ENCODE results near the gene FNDC10.
"Not testable (repeated sequence)": the region's sequence is repeated elsewhere in the genome, so short reads cannot be mapped to it uniquely, and the experiment has no call there.

FNDC10 gene

DNA sequence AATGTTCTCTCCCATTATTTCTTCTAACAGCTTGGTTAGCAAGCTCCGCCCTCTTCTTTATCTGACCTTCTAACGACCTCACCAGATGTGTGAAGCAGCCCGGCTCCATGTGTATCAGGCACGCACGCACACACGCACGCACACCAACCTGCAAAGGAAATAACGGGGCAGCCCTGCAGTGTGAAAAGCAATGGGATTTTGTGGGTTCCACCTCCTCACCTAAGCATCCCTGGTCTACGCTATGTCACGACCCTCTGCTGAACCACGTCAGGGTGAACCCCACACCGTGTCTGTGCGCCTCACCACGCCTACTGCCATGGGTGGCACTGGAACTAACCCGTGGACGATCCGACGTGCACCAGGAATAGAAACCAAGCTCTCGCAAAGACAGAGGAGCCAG is 35.7 kb downstream of the FNDC10 start:
- no peak overlapping the region for H3K27ac ChIP-seq (ENCODE audit: low read length)
- H3K9ac ChIP-seq (ENCODE audit: low read depth, low read length) = no peak overlapping the region
- peaks cover 63% of the 10 kb centered on the region for H3K36me3 ChIP-seq (ENCODE audit: insufficient read depth, low read depth, low read length)
- no peaks in the 10 kb centered on the region for H3K9me3 ChIP-seq (ENCODE audit: insufficient read depth, low read depth, low read length)
- no peaks in the 10 kb centered on the region for H3K27me3 ChIP-seq (ENCODE audit: insufficient read depth, low read length)
- no peaks in the 10 kb centered on the region for H3K4me1 ChIP-seq (ENCODE audit: insufficient read depth, low read length)
- no peak overlapping the region for H3K4me3 ChIP-seq (ENCODE audit: low read length)

DNA sequence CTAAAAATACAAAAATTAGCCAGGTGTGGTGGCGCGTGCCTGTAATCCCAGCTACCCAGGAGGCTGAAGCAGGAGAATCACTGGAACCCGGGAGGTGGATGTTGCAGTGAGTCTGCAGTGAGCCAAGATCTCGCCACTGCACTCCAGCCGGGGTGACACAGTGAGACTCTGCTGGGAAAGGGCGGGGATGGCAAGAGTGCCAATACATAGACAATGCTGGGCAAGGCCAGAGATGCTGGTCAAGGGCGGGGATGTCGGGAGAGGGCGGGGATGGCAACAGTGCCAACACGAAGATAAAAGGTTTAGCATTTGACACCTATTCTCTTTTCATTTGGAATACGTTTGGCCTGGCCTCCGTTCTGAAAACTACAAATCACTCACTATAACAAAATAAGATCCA is 36.2 kb downstream of the FNDC10 start:
- Histone ChIP-seq H3K4me3 (ENCODE audit: low read length) (no peak overlapping the region), H3K36me3 (ENCODE audit: insufficient read depth, low read depth, low read length) (peaks cover 65% of the 10 kb centered on the region), H3K9ac (ENCODE audit: low read depth, low read length) (no peak overlapping the region), H3K27me3 (ENCODE audit: insufficient read depth, low read length) (no peaks in the 10 kb centered on the region), H3K9me3 (ENCODE audit: insufficient read depth, low read depth, low read length) (no peaks in the 10 kb centered on the region), H3K27ac (ENCODE audit: low read length) (no peak overlapping the region), H3K4me1 (ENCODE audit: insufficient read depth, low read length) (no peaks in the 10 kb centered on the region)

DNA sequence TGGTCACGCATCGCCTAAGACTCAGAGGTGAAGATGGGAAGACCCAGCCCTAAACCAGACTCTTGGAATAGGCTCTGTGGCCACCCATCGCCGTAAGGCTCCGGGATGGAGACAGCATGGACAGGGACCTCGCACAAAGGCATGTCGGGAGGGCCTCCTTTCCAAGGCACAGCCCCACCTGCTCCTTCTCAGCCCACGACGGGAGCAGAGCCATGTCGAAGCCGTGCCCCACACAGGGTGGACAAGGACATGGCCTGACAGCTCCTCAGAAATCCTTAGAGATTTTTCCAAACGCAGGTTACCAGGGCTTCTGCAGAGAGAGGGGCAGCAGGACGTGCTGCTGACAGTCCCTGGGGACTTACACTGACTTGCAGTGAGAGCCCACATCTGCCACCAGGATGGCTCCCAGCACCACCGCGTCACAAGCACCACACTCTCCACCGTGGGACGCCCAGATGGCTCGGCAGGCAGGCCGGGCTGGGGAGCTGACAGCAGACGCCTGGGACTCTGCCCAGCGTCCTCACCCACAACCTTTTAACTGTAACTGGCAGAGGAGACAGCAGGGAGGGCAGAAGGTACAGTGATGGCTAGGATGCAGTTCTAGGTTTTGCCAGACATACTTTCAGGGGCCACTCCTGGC is 37.3 kb downstream of the FNDC10 start:
- Histone ChIP-seq H3K27me3 (ENCODE audit: insufficient read depth, low read length) (no peaks in the 10 kb centered on the region), H3K4me1 (ENCODE audit: insufficient read depth, low read length) (no peaks in the 10 kb centered on the region), H3K9me3 (ENCODE audit: insufficient read depth, low read depth, low read length) (no peaks in the 10 kb centered on the region), H3K9ac (ENCODE audit: low read depth, low read length) (no peak overlapping the region), H3K4me3 (ENCODE audit: low read length) (no peak overlapping the region), H3K36me3 (ENCODE audit: insufficient read depth, low read depth, low read length) (peaks cover 69% of the 10 kb centered on the region), H3K27ac (ENCODE audit: low read length) (no peak overlapping the region)

DNA sequence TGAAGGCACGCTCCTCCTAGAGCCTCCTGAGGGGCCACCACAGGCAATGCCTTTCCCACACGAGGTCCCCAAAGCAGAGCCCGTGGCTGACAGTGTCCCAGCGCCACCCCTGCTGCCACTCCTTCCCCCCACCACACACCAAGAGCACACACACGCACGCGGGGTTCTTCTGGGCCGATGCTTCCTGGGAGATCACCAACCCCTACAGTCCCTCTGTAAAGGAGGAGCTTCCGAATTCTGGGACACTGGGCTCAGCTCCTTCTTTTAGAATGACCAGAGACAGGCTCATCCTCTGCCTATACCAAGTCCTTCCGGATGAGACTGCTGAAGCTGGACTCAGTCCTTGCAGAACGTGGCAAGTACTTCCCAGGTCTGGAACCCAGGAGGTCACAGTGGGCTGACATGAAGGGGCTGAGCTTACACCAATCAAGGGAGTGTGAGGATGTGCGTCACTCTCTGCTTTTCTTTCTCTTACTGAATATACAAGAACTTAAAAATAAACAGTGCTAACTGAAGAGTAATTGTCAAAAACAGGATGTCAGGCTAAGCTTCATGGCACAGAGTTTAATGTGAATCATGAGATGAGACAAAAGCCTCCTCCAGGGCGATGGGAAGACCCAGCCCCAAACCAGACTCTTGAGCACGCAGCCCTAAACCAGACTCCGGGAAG is 38.0 kb downstream of the FNDC10 start:
- Histone ChIP-seq H3K36me3 (ENCODE audit: insufficient read depth, low read depth, low read length) (peaks cover 69% of the 10 kb centered on the region), H3K9me3 (ENCODE audit: insufficient read depth, low read depth, low read length) (no peaks in the 10 kb centered on the region), H3K27me3 (ENCODE audit: insufficient read depth, low read length) (no peaks in the 10 kb centered on the region), H3K4me3 (ENCODE audit: low read length) (no peak overlapping the region), H3K4me1 (ENCODE audit: insufficient read depth, low read length) (no peaks in the 10 kb centered on the region), H3K27ac (ENCODE audit: low read length) (no peak overlapping the region), H3K9ac (ENCODE audit: low read depth, low read length) (no peak overlapping the region)

DNA sequence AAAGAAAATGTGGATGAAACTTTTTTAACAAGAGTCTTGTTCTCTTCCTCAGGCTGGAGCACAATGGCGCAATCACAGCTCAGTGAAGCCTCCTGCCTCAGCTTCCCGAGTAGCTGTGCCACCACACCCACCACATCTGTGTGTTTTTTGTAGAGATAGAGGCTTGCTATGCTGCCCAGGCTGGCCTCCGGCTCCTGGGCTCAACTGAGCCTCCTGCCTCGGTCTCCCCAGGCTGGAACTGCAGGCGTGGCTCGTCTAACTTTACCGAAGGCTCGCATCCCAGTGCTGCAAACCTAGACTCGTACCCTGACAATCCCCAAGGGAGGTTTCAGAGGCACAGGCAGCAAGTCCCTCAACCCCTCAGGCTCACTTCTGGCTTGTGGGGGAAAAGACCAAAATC is 39.8 kb downstream of the FNDC10 start:
- H3K36me3 ChIP-seq (ENCODE audit: insufficient read depth, low read depth, low read length) = peaks cover 59% of the 10 kb centered on the region
- no peaks in the 10 kb centered on the region for H3K9me3 ChIP-seq (ENCODE audit: insufficient read depth, low read depth, low read length)
- H3K4me1 ChIP-seq (ENCODE audit: insufficient read depth, low read length) = no peaks in the 10 kb centered on the region
- H3K4me3 ChIP-seq (ENCODE audit: low read length) = no peak overlapping the region
- no peak overlapping the region for H3K9ac ChIP-seq (ENCODE audit: low read depth, low read length)
- H3K27me3 ChIP-seq (ENCODE audit: insufficient read depth, low read length) = no peaks in the 10 kb centered on the region
- H3K27ac ChIP-seq (ENCODE audit: low read length) = no peak overlapping the region

DNA sequence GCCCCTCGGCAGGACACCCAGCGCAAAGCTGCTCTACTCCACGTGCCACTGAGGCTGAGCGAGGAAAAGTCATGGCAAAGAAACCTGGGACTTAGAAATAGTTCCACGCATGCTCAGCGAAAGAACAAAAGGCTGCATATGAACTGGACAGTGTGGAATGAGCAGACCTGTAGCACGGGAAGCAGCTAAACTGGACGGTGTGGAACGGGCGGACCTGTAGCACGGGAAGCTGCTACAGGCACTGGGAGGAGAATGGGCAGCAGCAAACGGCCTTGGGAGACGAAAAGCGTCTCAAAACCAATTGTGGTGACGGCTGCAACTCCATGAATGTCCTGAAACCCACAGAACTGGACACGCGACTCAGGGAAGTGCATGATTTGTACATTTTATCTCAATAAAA is 40.9 kb downstream of the FNDC10 start:
- no peaks in the 10 kb centered on the region for H3K9me3 ChIP-seq (ENCODE audit: insufficient read depth, low read depth, low read length)
- H3K4me1 ChIP-seq (ENCODE audit: insufficient read depth, low read length) = no peaks in the 10 kb centered on the region
- no peak overlapping the region for H3K9ac ChIP-seq (ENCODE audit: low read depth, low read length)
- peaks cover 50% of the 10 kb centered on the region for H3K36me3 ChIP-seq (ENCODE audit: insufficient read depth, low read depth, low read length)
- H3K27me3 ChIP-seq (ENCODE audit: insufficient read depth, low read length) = no peaks in the 10 kb centered on the region
- H3K4me3 ChIP-seq (ENCODE audit: low read length) = no peak overlapping the region
- H3K27ac ChIP-seq (ENCODE audit: low read length) = no peak overlapping the region

DNA sequence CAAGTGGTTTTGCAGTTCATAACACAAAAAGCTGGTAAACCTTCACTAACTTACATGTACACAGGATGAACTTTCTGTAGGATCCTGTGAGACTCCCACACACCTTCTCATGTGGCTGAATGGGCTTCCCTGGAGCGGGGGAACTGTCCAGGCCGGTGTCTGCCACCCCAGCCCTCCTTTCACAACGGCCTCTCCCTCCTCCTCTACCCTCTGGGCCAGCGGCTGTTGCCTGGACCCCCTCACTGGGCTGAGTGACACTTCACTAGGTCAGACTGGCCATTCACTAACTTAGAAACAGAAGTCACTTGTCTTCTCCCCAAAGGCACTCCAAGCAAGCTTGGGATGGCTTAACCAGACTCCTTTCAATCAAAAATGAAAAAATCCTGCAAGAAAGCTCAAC is 41.3 kb downstream of the FNDC10 start:
- Histone ChIP-seq H3K36me3 (ENCODE audit: insufficient read depth, low read depth, low read length) (peaks cover 45% of the 10 kb centered on the region), H3K9me3 (ENCODE audit: insufficient read depth, low read depth, low read length) (no peaks in the 10 kb centered on the region), H3K4me1 (ENCODE audit: insufficient read depth, low read length) (no peaks in the 10 kb centered on the region), H3K4me3 (ENCODE audit: low read length) (no peak overlapping the region), H3K27ac (ENCODE audit: low read length) (no peak overlapping the region), H3K9ac (ENCODE audit: low read depth, low read length) (no peak overlapping the region), H3K27me3 (ENCODE audit: insufficient read depth, low read length) (no peaks in the 10 kb centered on the region)

DNA sequence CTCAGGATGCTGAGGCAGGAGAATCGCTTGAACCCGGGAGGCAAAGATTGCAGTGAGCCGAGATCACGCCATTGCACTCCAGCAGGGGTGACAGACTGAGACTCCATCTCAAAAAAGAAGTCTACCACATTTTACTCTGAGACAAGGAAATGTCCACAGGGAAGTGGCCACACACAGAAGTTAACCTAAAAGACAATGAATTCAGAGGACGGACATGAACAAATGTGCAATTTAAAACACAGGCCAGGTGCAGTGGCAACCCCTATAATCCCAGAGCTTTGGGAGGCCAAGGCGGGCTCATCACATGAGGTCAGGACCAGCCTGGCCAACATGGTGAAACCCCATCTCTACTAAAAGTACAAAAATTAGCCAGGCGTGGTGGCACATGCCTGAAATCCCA is 42.2 kb downstream of the FNDC10 start:
- H3K27me3 ChIP-seq (ENCODE audit: insufficient read depth, low read length); H3K9me3 ChIP-seq (ENCODE audit: insufficient read depth, low read depth, low read length); H3K9ac ChIP-seq (ENCODE audit: low read depth, low read length); H3K4me3 ChIP-seq (ENCODE audit: low read length); H3K4me1 ChIP-seq (ENCODE audit: insufficient read depth, low read length); H3K27ac ChIP-seq (ENCODE audit: low read length): not testable (repeated sequence)
- H3K36me3 ChIP-seq (ENCODE audit: insufficient read depth, low read depth, low read length) = peaks cover 36% of the 10 kb centered on the region

DNA sequence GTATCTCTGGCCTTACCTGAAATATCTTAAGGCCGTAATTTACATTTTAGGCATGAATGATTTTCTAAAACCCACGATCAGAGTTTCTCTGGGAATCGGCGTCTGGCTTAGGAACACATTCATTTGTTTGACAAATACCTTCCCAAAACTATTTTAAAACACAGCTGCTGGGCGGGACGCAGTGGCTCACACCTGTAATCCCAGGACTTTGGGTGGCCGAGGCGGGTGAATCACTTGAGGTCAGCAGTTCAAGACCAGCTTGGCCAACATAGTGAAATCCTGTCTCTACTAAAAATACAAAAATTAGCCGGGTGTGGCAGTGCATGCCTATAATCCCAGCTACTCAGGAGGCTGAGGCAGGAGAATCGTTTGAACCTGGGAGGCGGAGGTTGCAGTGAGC is 43.0 kb downstream of the FNDC10 start:
- H3K27ac ChIP-seq (ENCODE audit: low read length); H3K9ac ChIP-seq (ENCODE audit: low read depth, low read length); H3K4me3 ChIP-seq (ENCODE audit: low read length); H3K9me3 ChIP-seq (ENCODE audit: insufficient read depth, low read depth, low read length); H3K27me3 ChIP-seq (ENCODE audit: insufficient read depth, low read length); H3K4me1 ChIP-seq (ENCODE audit: insufficient read depth, low read length): not testable (repeated sequence)
- peaks cover 29% of the 10 kb centered on the region for H3K36me3 ChIP-seq (ENCODE audit: insufficient read depth, low read depth, low read length)

DNA sequence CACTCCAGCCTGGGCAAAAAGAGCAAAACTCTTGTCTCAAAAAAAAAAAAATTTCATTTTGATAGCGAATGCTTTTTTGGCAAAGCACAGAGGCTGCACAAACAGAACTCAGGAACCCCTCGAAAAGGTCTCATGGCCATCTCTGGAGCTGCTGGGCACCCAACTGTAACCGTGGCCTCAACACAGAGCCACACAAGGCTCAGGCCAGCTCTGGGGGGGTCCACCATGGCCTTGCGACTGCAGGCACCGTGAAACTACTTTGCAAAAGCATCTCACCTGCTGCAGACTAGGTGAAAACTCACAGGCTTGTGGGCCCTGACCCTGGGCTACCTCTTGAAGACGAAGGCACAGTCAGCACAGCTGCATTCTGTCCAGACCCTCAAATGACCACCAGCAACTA is 43.4 kb downstream of the FNDC10 start:
- H3K36me3 ChIP-seq (ENCODE audit: insufficient read depth, low read depth, low read length) = peaks cover 24% of the 10 kb centered on the region

DNA sequence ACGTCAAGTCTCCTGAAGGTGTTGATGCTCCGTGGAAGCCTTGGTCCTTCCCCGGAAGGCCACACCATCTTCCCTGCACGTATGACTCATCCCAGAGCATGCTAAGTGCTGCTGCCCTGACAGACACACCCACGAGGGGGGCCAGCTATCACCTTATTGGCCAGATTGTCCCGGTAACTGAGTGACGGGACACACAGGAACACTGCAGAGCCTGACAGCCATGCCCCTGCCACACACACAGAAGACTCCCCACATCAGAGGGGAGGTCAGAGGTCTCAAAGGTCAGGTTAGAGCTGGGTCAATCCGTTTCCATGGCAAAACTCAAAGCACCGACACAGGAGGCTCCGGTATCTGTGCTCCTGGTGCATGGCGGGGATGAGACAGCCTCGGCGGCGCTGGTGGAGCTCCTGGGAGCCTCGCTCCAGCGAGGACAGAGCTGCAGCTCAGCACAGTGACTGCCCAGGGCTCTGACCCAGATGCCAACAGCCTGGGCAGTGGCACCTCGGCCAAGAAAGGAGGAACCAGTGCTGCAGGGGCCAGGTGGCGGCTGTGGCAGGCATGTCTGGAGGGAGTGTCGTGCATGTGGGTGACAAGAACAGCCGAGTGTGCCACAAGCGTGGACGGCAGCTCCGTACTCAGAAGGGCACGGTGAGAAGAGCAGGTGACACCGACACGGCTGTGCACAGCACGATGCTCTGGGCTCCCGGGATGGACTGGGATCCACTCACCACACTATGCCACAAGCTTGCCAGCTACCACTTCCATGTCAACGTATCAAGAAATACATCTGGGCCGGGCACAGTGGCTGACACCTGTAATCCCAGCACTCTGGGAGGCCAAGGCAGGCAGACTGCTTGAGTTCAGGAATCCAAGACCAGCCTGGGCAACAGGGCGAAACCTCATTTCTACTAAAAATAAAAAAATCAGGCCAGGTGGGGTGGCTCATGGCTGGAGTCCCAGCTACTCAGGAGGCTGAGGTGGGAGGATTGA is 44.7 kb downstream of the FNDC10 start:
- Histone ChIP-seq H3K27me3 (ENCODE audit: insufficient read depth, low read length) (no peaks in the 10 kb centered on the region), H3K36me3 (ENCODE audit: insufficient read depth, low read depth, low read length) (peaks cover 13% of the 10 kb centered on the region), H3K9me3 (ENCODE audit: insufficient read depth, low read depth, low read length) (no peaks in the 10 kb centered on the region), H3K9ac (ENCODE audit: low read depth, low read length) (no peak overlapping the region), H3K4me1 (ENCODE audit: insufficient read depth, low read length) (no peaks in the 10 kb centered on the region), H3K27ac (ENCODE audit: low read length) (no peak overlapping the region), H3K4me3 (ENCODE audit: low read length) (no peak overlapping the region)

More for the DNA sequence above, 43.4 kb downstream of the FNDC10 start:
- no peaks in the 10 kb centered on the region for H3K4me1 ChIP-seq (ENCODE audit: insufficient read depth, low read length)
- H3K27me3 ChIP-seq (ENCODE audit: insufficient read depth, low read length) = no peaks in the 10 kb centered on the region
- H3K4me3 ChIP-seq (ENCODE audit: low read length) = no peak overlapping the region
- no peaks in the 10 kb centered on the region for H3K9me3 ChIP-seq (ENCODE audit: insufficient read depth, low read depth, low read length)
- H3K9ac ChIP-seq (ENCODE audit: low read depth, low read length) = no peak overlapping the region
- no peak overlapping the region for H3K27ac ChIP-seq (ENCODE audit: low read length)
